Ovary (tissue), 9 donors: Measurements from ENCODE around the gene RND1. TPM values are rescaled to one million over a fixed set of nuclear protein-coding genes. Genes with fewer than 3 reads are reported as not detected.
A peak's percentile ranks its signal among the peaks of the same experiment; 100 is the strongest.

ENCODE experiments used
- DNase-seq, 5 donors: peaks; one replicate each; pipeline ENCODE4 v3.0.0-alpha.2; 2019 to 2020
- H3K27ac ChIP-seq, 2 donors: fragments of 200-600 bp; one replicate each; pipeline versions ENCODE4 v1.5.1 to v1.8.0; 2019 to 2022
- H3K27me3 ChIP-seq: fragments of 200-600 bp; one replicate; pipeline ENCODE4 v1.8.0; 2022
- H3K36me3 ChIP-seq: fragments of 200-600 bp; sonication (generic); one replicate; pipeline ENCODE4 v1.5.1; 2019
- H3K4me1 ChIP-seq: one replicate; pipeline ENCODE4 v1.8.1; 2013; ENCODE audit warnings: mild to moderate bottlenecking, moderate library complexity; ENCODE audit not compliant: insufficient read depth
- H3K4me3 ChIP-seq: fragments of 200-600 bp; sonication (generic); one replicate; pipeline ENCODE4 v1.5.1; 2017
- H3K9me3 ChIP-seq, 2 donors: fragments of 200-600 bp in 1 of 2; sonication (generic) in 1 of 2; one replicate each; pipeline versions ENCODE4 v1.5.1 to v1.8.1; 2013 to 2019; ENCODE audit warnings: mild to moderate bottlenecking in 1 of 2, moderate library complexity in 1 of 2
- CTCF ChIP-seq, 3 donors: fragments of 450-650 bp in 2 of 3; fragments of 200-600 bp in 1 of 3; IDR thresholded peaks; one replicate each; pipeline versions ENCODE4 v1.5.1 to v1.8.0; 2016 to 2022; ENCODE audit warnings: antibody characterized with exemption in 3 of 3, mild to moderate bottlenecking in 1 of 3
- EP300 ChIP-seq: sonication (generic); formaldehyde crosslinking; IDR thresholded peaks from one replicate; pipeline ENCODE4 v1.6.1; 2017; ENCODE audit warnings: antibody characterized with exemption
- POLR2A ChIP-seq: fragments of 450-650 bp; IDR thresholded peaks from one replicate; pipeline ENCODE4 v1.6.1; 2017; ENCODE audit warnings: antibody characterized with exemption, mild to moderate bottlenecking, moderate library complexity
- WGBS, 3 donors: extraction: QIAGEN DNeasy Blood & Tissue Kit in 1 of 3; methylation state at CpG; one replicate each; pipeline versions ENCODE4 v1.1.5 to v1.1.7; 2013 to 2017; 5-methylcytosine and 5-hydroxymethylcytosine counted together
- intact Hi-C, 4 donors: fragments of 100-400 bp; cut with DNase I; formaldehyde crosslinking; loops; one replicate each; pipeline versions ENCODE4 v1.11.0 to v1.15.1; 2022 to 2023
- polyA plus RNA-seq, 2 donors: library from polyadenylated mRNA; stranded (reverse); fragments of 200-250 nt in 1 of 2; fragments of 350-450 nt in 1 of 2; fragmentation: Illumina TruSeq in 1 of 2; extraction: RNeasy Lipid Tissue Mini Kit (QIAGEN cat#74804) in 1 of 2; gene quantifications; one replicate each; pipeline ENCODE4 v1.2.3, GENCODE V29; 2013 to 2014
- total RNA-seq, 7 donors: library from RNA; depleted of rRNA in 2 of 7; stranded (reverse); fragments of >200 nt in 2 of 7; fragmentation: NEBNext Ultra II Directional in 3 of 7; extraction: Animal tissue kit (Norgen Biotek cat#: 25700) in 3 of 7; gene quantifications; one replicate each; pipeline versions ENCODE4 v1.1.0 to v1.2.4, GENCODE V29; 2016 to 2023
- donor health status: DM: no; HTN: no; CAD: no; lungs with moderate emphysema.
- donor health status: DM: no; HTN: no; CAD: no.
- donor health status: Bipolar disorder and iron deficiency.
- donor health status: DM: yes; HTN: yes; CAD: no.
- donor health status: DM: no; HTN: no; CAD: no.
- donor health status: DM: yes; HTN: yes; CAD: no.

The RND1 gene
- total and polyA plus RNA-seq, 9 donors, result 0.23 to 3.8 (median 0.62) TPM

GRCh38 chr12:48816143-48816854 lies 49.4 kb downstream of the RND1 start:
- H3K4me3 ChIP-seq, result peak overlapping the region; percentile 75
- TF ChIP-seq POLR2A (no peak), EP300 (no peak)
- intact Hi-C loops, result no loop called here
- no peak for DNase-seq
- peaks cover 26% of the 10 kb centered on the region for H3K4me1 ChIP-seq
- peak overlapping the region in 1 of 2 donors; percentile 95 for H3K27ac ChIP-seq
- H3K27me3 ChIP-seq, result no peaks in the 10 kb centered on the region
- no peaks in the 10 kb centered on the region for H3K36me3 ChIP-seq
- H3K9me3 ChIP-seq, result no peaks in the 10 kb centered on the region
- 82 to 91% (median 86%) methylated on average over 3 of the region's 3 CpGs for WGBS, 3 donors

GRCh38 chr12:48815126-48816110 lies 50.3 kb downstream of the RND1 start:
- H3K36me3 ChIP-seq, result no peaks in the 10 kb centered on the region
- H3K27me3 ChIP-seq, result no peaks in the 10 kb centered on the region
- H3K4me3 ChIP-seq, result peak overlapping the region; percentile 75
- peak overlapping the region; percentile 90 to 95 for H3K27ac ChIP-seq
- peak; percentile 81 to 85 (median 83) for DNase-seq
- H3K4me1 ChIP-seq, result peaks cover 28% of the 10 kb centered on the region
- intact Hi-C loops, result no loop called here
- WGBS, 3 donors, result 0 to 1% (median 1%) methylated on average over 54 of the region's 54 CpGs
- no peaks in the 10 kb centered on the region for H3K9me3 ChIP-seq
- TF ChIP-seq EP300, result no peak
- no peak for TF ChIP-seq CTCF (IDR thresholded peaks at IDR 0.05)
- peak; percentile 67 for TF ChIP-seq POLR2A

GRCh38 chr12:48814262-48815125 lies 51.2 kb downstream of the RND1 start:
- intact Hi-C loops, result no loop called here
- peak overlapping the region; percentile 90 to 95 for H3K27ac ChIP-seq
- 0 to 1% (median 1%) methylated on average over 58 to 70 of the region's 70 CpGs for WGBS, 3 donors
- H3K4me1 ChIP-seq, result peaks cover 29% of the 10 kb centered on the region
- no peaks in the 10 kb centered on the region for H3K36me3 ChIP-seq
- no peaks in the 10 kb centered on the region for H3K27me3 ChIP-seq
- peak overlapping the region; percentile 75 for H3K4me3 ChIP-seq
- TF ChIP-seq POLR2A, result peak; percentile 74
- no peak for TF ChIP-seq EP300
- TF ChIP-seq CTCF (IDR thresholded peaks at IDR 0.05), result peak; percentile 98 to 100 (median 100)
- peak; percentile 88 to 94 (median 91) for DNase-seq
- H3K9me3 ChIP-seq, result no peaks in the 10 kb centered on the region

- TF ChIP-seq POLR2A, result no peak
- intact Hi-C loops, result no loop called here
- Histone ChIP-seq H3K27me3 (no peaks in the 10 kb centered on the region), H3K4me3 (peak overlapping the region; percentile 75), H3K27ac (peak overlapping the region; percentile 90 to 95), H3K36me3 (no peaks in the 10 kb centered on the region), H3K4me1 (peaks cover 29% of the 10 kb centered on the region), H3K9me3 (no peaks in the 10 kb centered on the region)
- peak; percentile 67 to 70 (median 69) for DNase-seq
- WGBS, 3 donors, result 4 to 6% (median 4%) methylated on average over 18 of the region's 18 CpGs
Measured at GRCh38 chr12:48813465-48814261, 52.0 kb downstream of the RND1 start.
